ENCODE measurements around the gene NPHS1.

- TF ChIP-seq CTCF (IDR thresholded peaks at IDR 0.05; ENCODE audit: low read depth, low read length) = no peak
- TF ChIP-seq MAX (IDR thresholded peaks at IDR 0.05; ENCODE audit: low read depth, low read length) = no peak
These were observed 16.0 kb upstream of the NPHS1 start, which contains the start of gene APLP1 for GRCh38 chr19:35868172-35868822.

All from NB4 (cell line).